GM19397 (cell line): ENCODE results near the gene BICDL2.

Experiments
- ATAC-seq: cut with Tn5 transposase; IDR thresholded peaks from one replicate; pipeline ENCODE4 v1.9.1; 2021; ENCODE audit warnings: mild to moderate bottlenecking, moderate library complexity; ENCODE audit not compliant: unreplicated experiment

The BICDL2 gene

GRCh38 chr16:3013491-3013951 lies 23.2 kb downstream of the BICDL2 start:
- ATAC-seq = no peak

- no peak for ATAC-seq
These were observed 23.8 kb downstream of the BICDL2 start, which contains the start of gene CLDN9 for GRCh38 chr16:3012828-3013420. Gene CLDN9, plus strand, starts transcription at chr16:3012923. Its CDS starts 440 bp downstream, at chr16:3013363.

- ATAC-seq = no peak
These were observed 24.5 kb downstream of the BICDL2 start for GRCh38 chr16:3012246-3012645.

GRCh38 chr16:3010510-3010909 lies 26.2 kb downstream of the BICDL2 start:
- ATAC-seq = no peak

- no peak for ATAC-seq
These were observed 27.0 kb downstream of the BICDL2 start for GRCh38 chr16:3009568-3010390.

- ATAC-seq = no peak
These were observed 28.1 kb downstream of the BICDL2 start for GRCh38 chr16:3008690-3009037.

- ATAC-seq = no peak
These were observed 28.6 kb downstream of the BICDL2 start for GRCh38 chr16:3007957-3008689.

GRCh38 chr16:3007059-3007956 lies 29.4 kb downstream of the BICDL2 start:
- ATAC-seq = no peak

- ATAC-seq = no peak
These were observed 31.9 kb downstream of the BICDL2 start for GRCh38 chr16:3004781-3005284.

GRCh38 chr16:3004319-3004718 lies 32.4 kb downstream of the BICDL2 start:
- ATAC-seq = peak; percentile 10

- ATAC-seq = peak; percentile 91
These were observed 33.0 kb downstream of the BICDL2 start for GRCh38 chr16:3003582-3004270.

- no peak for ATAC-seq
These were observed 35.4 kb downstream of the BICDL2 start for GRCh38 chr16:3001316-3001715.

GRCh38 chr16:3000540-3000939 lies 36.2 kb downstream of the BICDL2 start:
- ATAC-seq = no peak

- ATAC-seq = no peak
These were observed 36.8 kb downstream of the BICDL2 start for GRCh38 chr16:2999929-3000328.

GRCh38 chr16:2996298-2996697 lies 40.4 kb downstream of the BICDL2 start:
- no peak for ATAC-seq

GRCh38 chr16:2992383-2993081 lies 44.2 kb downstream of the BICDL2 start:
- no peak for ATAC-seq

GRCh38 chr16:2991566-2992261 lies 45.0 kb downstream of the BICDL2 start:
- no peak for ATAC-seq

GRCh38 chr16:2990891-2991290 lies 45.9 kb downstream of the BICDL2 start:
- ATAC-seq = no peak
